ENCODE results near the gene DMBX1. TPM values are rescaled to one million over a fixed set of nuclear protein-coding genes. Genes with fewer than 3 reads are reported as not detected.

The DMBX1 gene
- total RNA-seq, 2 experiments from 2014 or later, result 0.08 TPM; not detected in 1

GRCh38 chr1:46523496-46524353 is 34.1 kb downstream of the DMBX1 start:
- Mint-ChIP-seq H3K27me3 (ENCODE audit: low read depth) (peaks cover 15% of the 10 kb centered on the region), H3K27ac (no peak overlapping the region), H3K36me3 (ENCODE audit: low read depth) (no peaks in the 10 kb centered on the region), H3K9me3 (ENCODE audit: insufficient read depth) (no peaks in the 10 kb centered on the region), H3K4me1 (ENCODE audit: low read depth) (peaks cover 28% of the 10 kb centered on the region), H3K4me3 (no peak overlapping the region)
- ATAC-seq (no peak), DNase-seq (no peak)
- CTCF ChIA-PET, result interaction anchor here (0.7 to 2.0 kb wide), 7 partner anchors 9 to 640 kb away, joined by 3 to 8 read pairs (median 4); no protein-coding TSS in a partner anchor
- POLR2A ChIA-PET, result interaction anchor here (1.1 kb wide), 1 partner anchor 184 kb away, joined by 3 read pairs; no protein-coding TSS in a partner anchor

GRCh38 chr1:46524843-46525242 is 35.2 kb downstream of the DMBX1 start:
- H3K36me3 Mint-ChIP-seq (ENCODE audit: low read depth), result no peaks in the 10 kb centered on the region
- peaks cover 36% of the 10 kb centered on the region for H3K4me1 Mint-ChIP-seq (ENCODE audit: low read depth)
- ChIA-PET POLR2A (no interaction called here), CTCF (no interaction called here)
- ATAC-seq, result no peak
- H3K27ac Mint-ChIP-seq, result no peak overlapping the region
- no peak for DNase-seq
- H3K4me3 Mint-ChIP-seq, result no peak overlapping the region
- H3K9me3 Mint-ChIP-seq (ENCODE audit: insufficient read depth), result no peaks in the 10 kb centered on the region
- H3K27me3 Mint-ChIP-seq (ENCODE audit: low read depth), result peaks cover 18% of the 10 kb centered on the region

DNA sequence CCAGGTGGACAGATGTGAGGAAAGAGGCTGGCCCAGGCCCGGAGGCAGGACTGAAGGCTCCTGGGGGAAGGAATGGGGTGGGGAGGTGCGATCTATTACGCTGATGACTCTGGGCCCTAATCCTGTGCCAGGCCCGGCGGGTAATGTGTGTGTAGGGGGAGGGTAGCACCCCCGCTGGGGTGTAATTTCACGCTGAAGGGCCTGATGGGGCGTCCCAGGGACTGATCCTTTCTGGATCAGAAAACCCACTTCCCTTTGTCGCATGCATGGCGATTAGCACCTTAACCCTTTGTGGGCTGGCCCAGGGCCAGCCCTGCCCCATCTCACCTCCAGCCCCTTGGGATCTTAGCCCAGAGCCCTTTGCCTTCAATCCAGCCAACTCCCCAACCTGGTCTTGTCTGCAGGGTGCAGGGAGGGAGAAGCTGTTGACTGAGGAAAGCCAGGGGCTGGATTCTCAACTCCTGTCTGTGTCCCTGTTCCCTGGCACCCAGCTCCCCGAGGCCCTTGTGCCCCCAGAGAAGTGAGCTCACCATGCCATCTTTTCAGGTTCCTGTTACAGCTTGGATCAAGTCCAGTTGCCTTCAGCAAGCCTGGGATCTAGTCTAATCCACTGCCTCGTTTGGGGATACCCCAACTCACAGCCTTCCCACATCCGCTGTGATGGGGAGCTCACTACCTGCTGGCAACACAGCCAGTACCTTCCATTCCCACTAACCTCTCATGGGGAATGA is 35.8 kb downstream of the DMBX1 start:
- Mint-ChIP-seq H3K4me3 (no peak overlapping the region), H3K9me3 (ENCODE audit: insufficient read depth) (no peaks in the 10 kb centered on the region), H3K27me3 (ENCODE audit: low read depth) (peaks cover 18% of the 10 kb centered on the region), H3K36me3 (ENCODE audit: low read depth) (no peaks in the 10 kb centered on the region), H3K27ac (no peak overlapping the region), H3K4me1 (ENCODE audit: low read depth) (peaks cover 36% of the 10 kb centered on the region)
- CTCF ChIA-PET, result interaction anchor here (1.0 to 6.4 kb wide), 6 partner anchors 37 to 200 kb away, joined by 3 to 154 read pairs (median 24); partner anchors contain the start of gene DMBX1
- DNase-seq, result no peak
- POLR2A ChIA-PET, result no interaction called here
- no peak for ATAC-seq

DNA sequence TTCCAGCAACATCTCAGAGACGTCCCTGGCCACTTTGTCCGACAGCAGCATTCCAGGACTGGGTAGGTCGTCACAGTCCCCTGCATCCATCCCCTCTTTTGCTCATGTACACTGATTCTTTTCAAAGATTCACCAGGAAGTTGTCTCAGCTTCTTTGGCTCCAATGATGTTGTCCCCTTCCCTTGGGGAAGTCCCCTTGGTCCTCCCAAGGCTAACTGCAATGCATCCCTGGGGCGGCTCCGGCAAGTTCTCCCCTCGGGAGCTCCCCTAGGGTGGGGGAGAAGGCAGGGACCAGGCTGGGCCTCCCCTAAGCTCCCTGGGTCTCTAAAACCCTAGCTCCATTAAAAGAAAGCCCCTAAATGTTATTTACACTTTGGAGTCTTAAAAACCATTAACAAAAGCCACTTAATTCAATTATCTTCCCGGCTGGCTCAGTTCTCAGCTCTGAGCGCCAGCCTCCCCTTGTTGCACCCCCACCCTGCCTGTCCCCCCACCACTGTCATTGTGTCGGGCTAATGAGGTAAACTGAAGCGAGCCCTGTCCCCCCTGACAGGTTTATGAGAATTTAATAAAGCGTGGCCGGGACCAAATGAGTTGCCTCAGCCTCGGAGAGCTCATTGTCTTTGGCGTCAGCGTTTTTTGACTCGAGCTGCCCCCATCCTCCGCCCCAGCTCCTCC is 36.5 kb downstream of the DMBX1 start:
- H3K27me3 Mint-ChIP-seq (ENCODE audit: low read depth), result peaks cover 18% of the 10 kb centered on the region
- no peaks in the 10 kb centered on the region for H3K9me3 Mint-ChIP-seq (ENCODE audit: insufficient read depth)
- CTCF ChIA-PET, result interaction anchor here (1.0 to 6.4 kb wide), 10 partner anchors 19 to 199 kb away, joined by 3 to 154 read pairs (median 9); partner anchors contain the start of gene DMBX1
- no peak overlapping the region for H3K27ac Mint-ChIP-seq
- no peaks in the 10 kb centered on the region for H3K36me3 Mint-ChIP-seq (ENCODE audit: low read depth)
- DNase-seq (no peak), ATAC-seq (no peak)
- H3K4me1 Mint-ChIP-seq (ENCODE audit: low read depth), result peaks cover 33% of the 10 kb centered on the region
- no peak overlapping the region for H3K4me3 Mint-ChIP-seq
- POLR2A ChIA-PET, result no interaction called here

DNA sequence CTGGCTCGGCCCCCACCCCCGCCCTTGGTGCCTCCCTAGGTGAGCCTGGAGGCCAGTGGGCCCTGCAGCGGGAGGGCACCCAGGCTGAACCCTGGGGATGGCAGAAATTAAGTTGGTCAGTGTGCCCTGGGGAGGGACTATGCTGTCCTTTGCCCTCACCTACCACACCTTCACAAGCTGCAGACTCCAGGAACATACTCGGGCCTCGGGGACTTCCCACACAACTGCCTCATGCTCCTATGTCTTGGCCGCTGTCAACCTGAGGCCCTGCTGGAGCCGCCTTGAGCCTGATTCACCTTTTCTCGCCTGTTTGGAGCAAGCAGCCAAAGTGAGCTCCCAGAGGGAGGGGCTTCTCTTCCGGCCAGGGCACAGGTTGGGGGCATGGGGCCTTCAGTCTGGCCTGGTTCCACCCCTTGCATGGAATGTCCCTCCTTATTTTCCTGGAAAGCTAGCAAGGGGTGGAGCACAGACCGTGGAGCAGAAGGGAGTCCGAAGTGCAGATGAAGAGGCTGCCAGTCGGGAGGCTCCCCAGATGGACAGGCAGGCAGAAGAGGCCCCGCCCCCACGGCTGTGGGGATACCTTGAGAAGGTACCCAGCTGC is 37.2 kb downstream of the DMBX1 start:
- peaks cover 18% of the 10 kb centered on the region for H3K27me3 Mint-ChIP-seq (ENCODE audit: low read depth)
- ATAC-seq (no peak), DNase-seq (no peak)
- ChIA-PET POLR2A (no interaction called here), CTCF (interaction anchor here (1.1 to 6.4 kb wide), 10 partner anchors 20 to 150 kb away, joined by 3 to 154 read pairs (median 9); partner anchors contain the start of gene DMBX1)
- peaks cover 29% of the 10 kb centered on the region for H3K4me1 Mint-ChIP-seq (ENCODE audit: low read depth)
- no peak overlapping the region for H3K27ac Mint-ChIP-seq
- no peaks in the 10 kb centered on the region for H3K36me3 Mint-ChIP-seq (ENCODE audit: low read depth)
- H3K4me3 Mint-ChIP-seq, result no peak overlapping the region
- no peaks in the 10 kb centered on the region for H3K9me3 Mint-ChIP-seq (ENCODE audit: insufficient read depth)

GRCh38 chr1:46527474-46528296 is 38.0 kb downstream of the DMBX1 start:
- H3K27ac Mint-ChIP-seq, result no peak overlapping the region
- ATAC-seq, result peak; percentile 67
- POLR2A ChIA-PET, result interaction anchor here (0.7 kb wide), 1 partner anchor 9 kb away, joined by 3 read pairs; no protein-coding TSS in a partner anchor
- CTCF ChIA-PET, result interaction anchor here (0.9 to 6.4 kb wide), 16 partner anchors 10 to 149 kb away, joined by 3 to 154 read pairs (median 8); partner anchors contain the start of gene DMBX1
- H3K9me3 Mint-ChIP-seq (ENCODE audit: insufficient read depth), result no peaks in the 10 kb centered on the region
- no peaks in the 10 kb centered on the region for H3K36me3 Mint-ChIP-seq (ENCODE audit: low read depth)
- peaks cover 20% of the 10 kb centered on the region for H3K4me1 Mint-ChIP-seq (ENCODE audit: low read depth)
- no peak overlapping the region for H3K4me3 Mint-ChIP-seq
- DNase-seq, result peak; percentile 86
- H3K27me3 Mint-ChIP-seq (ENCODE audit: low read depth), result peaks cover 18% of the 10 kb centered on the region

- H3K27ac Mint-ChIP-seq, result no peak overlapping the region
- H3K36me3 Mint-ChIP-seq (ENCODE audit: low read depth), result no peaks in the 10 kb centered on the region
- no peak for ATAC-seq
- peaks cover 18% of the 10 kb centered on the region for H3K27me3 Mint-ChIP-seq (ENCODE audit: low read depth)
- no peak overlapping the region for H3K4me3 Mint-ChIP-seq
- ChIA-PET CTCF (interaction anchor here (0.6 to 6.4 kb wide), 29 partner anchors 9 to 664 kb away, joined by 3 to 154 read pairs (median 5); partner anchors contain the start of gene MOB3C), POLR2A (interaction anchor here (0.5 to 1.1 kb wide), 5 partner anchors 8 to 830 kb away, joined by 3 to 6 read pairs (median 3); no protein-coding TSS in a partner anchor)
- peaks cover 19% of the 10 kb centered on the region for H3K4me1 Mint-ChIP-seq (ENCODE audit: low read depth)
- no peak for DNase-seq
- no peaks in the 10 kb centered on the region for H3K9me3 Mint-ChIP-seq (ENCODE audit: insufficient read depth)
Measured at GRCh38 chr1:46528297-46528955, 38.8 kb downstream of the DMBX1 start.

GRCh38 chr1:46529031-46529630 is 39.5 kb downstream of the DMBX1 start:
- H3K4me3 Mint-ChIP-seq, result no peak overlapping the region
- peaks cover 20% of the 10 kb centered on the region for H3K4me1 Mint-ChIP-seq (ENCODE audit: low read depth)
- peaks cover 21% of the 10 kb centered on the region for H3K27me3 Mint-ChIP-seq (ENCODE audit: low read depth)
- H3K9me3 Mint-ChIP-seq (ENCODE audit: insufficient read depth), result no peaks in the 10 kb centered on the region
- POLR2A ChIA-PET, result interaction anchor here (0.5 to 1.1 kb wide), 5 partner anchors 10 to 831 kb away, joined by 3 to 6 read pairs (median 4); partner anchors contain the start of gene EFCAB14
- ATAC-seq, result no peak
- CTCF ChIA-PET, result interaction anchor here (0.6 to 6.4 kb wide), 33 partner anchors 9 to 664 kb away, joined by 3 to 154 read pairs (median 4); partner anchors contain the start of genes MKNK1 and MOB3C
- DNase-seq, result no peak
- H3K27ac Mint-ChIP-seq, result no peak overlapping the region
- H3K36me3 Mint-ChIP-seq (ENCODE audit: low read depth), result no peaks in the 10 kb centered on the region

- H3K27me3 Mint-ChIP-seq (ENCODE audit: low read depth), result peaks cover 28% of the 10 kb centered on the region
- ATAC-seq, result no peak
- ChIA-PET CTCF (interaction anchor here (0.9 to 6.4 kb wide), 20 partner anchors 7 to 195 kb away, joined by 3 to 154 read pairs (median 8); partner anchors contain the start of genes EFCAB14 and MKNK1), POLR2A (interaction anchor here (0.9 kb wide), 1 partner anchor 73 kb away, joined by 4 read pairs; the partner anchor contains the start of gene MKNK1)
- DNase-seq, result no peak
- H3K36me3 Mint-ChIP-seq (ENCODE audit: low read depth), result no peaks in the 10 kb centered on the region
- no peak overlapping the region for H3K27ac Mint-ChIP-seq
- H3K4me3 Mint-ChIP-seq, result no peak overlapping the region
- no peaks in the 10 kb centered on the region for H3K9me3 Mint-ChIP-seq (ENCODE audit: insufficient read depth)
- H3K4me1 Mint-ChIP-seq (ENCODE audit: low read depth), result peaks cover 18% of the 10 kb centered on the region
Measured at GRCh38 chr1:46530311-46530710, 40.7 kb downstream of the DMBX1 start.
